Activated CD8-positive, alpha-beta memory T cell treated with anti-CD3 and anti-CD28 coated beads for 24 hours (primary cell): ENCODE measurements around the gene STRIT1.

Experiments
- DNase-seq: peaks from one replicate; pipeline ENCODE4 v3.0.0-alpha.2; 2020

Gene STRIT1

GRCh38 chr3:155293516-155293915, at the start of gene STRIT1:
STRIT1 (minus strand) TSS chr3:155293683.
- no peak for DNase-seq

GRCh38 chr3:155342344-155342743, 48.9 kb upstream of the STRIT1 start:
- DNase-seq = no peak

GRCh38 chr3:155339052-155339451, 45.6 kb upstream of the STRIT1 start:
- no peak for DNase-seq

- no peak for DNase-seq
Measured at GRCh38 chr3:155335724-155336354, 42.4 kb upstream of the STRIT1 start.

- no peak for DNase-seq
Measured at GRCh38 chr3:155334914-155335723, 41.6 kb upstream of the STRIT1 start.

- no peak for DNase-seq
Measured at GRCh38 chr3:155334215-155334913, 40.9 kb upstream of the STRIT1 start.

- no peak for DNase-seq
Measured at GRCh38 chr3:155332716-155333115, 39.2 kb upstream of the STRIT1 start.

- no peak for DNase-seq
Measured at GRCh38 chr3:155331078-155331477, 37.6 kb upstream of the STRIT1 start.

GRCh38 chr3:155330370-155330769, 36.9 kb upstream of the STRIT1 start:
- DNase-seq = no peak

- DNase-seq = no peak
Measured at GRCh38 chr3:155329513-155330048, 36.1 kb upstream of the STRIT1 start.

- DNase-seq = no peak
Measured at GRCh38 chr3:155327871-155328270, 34.4 kb upstream of the STRIT1 start.

- DNase-seq = no peak
Measured at GRCh38 chr3:155327430-155327829, 33.9 kb upstream of the STRIT1 start.

- DNase-seq = no peak
Measured at GRCh38 chr3:155326901-155327300, 33.4 kb upstream of the STRIT1 start.

GRCh38 chr3:155326244-155326643, 32.8 kb upstream of the STRIT1 start:
- no peak for DNase-seq

GRCh38 chr3:155325263-155325835, 31.9 kb upstream of the STRIT1 start:
- DNase-seq = no peak

GRCh38 chr3:155323063-155323666, 29.7 kb upstream of the STRIT1 start:
- no peak for DNase-seq

- DNase-seq = no peak
Measured at GRCh38 chr3:155321418-155321817, 27.9 kb upstream of the STRIT1 start.

GRCh38 chr3:155320934-155321333, 27.5 kb upstream of the STRIT1 start:
- no peak for DNase-seq

- no peak for DNase-seq
Measured at GRCh38 chr3:155318740-155319139, 25.3 kb upstream of the STRIT1 start.

GRCh38 chr3:155317211-155317610, 23.7 kb upstream of the STRIT1 start:
- DNase-seq = no peak

- DNase-seq = no peak
Measured at GRCh38 chr3:155316426-155316825, 22.9 kb upstream of the STRIT1 start.

GRCh38 chr3:155313916-155314315, 20.4 kb upstream of the STRIT1 start:
- DNase-seq = no peak

GRCh38 chr3:155313300-155313699, 19.8 kb upstream of the STRIT1 start:
- DNase-seq = no peak
